Dermis microvascular lymphatic vessel endothelial cell (primary cell): ENCODE measurements around the gene WDR45B. TPM values are rescaled to one million over a fixed set of nuclear protein-coding genes. Genes with fewer than 3 reads are reported as not detected.

ENCODE experiments used
- DNase-seq, 2 donors: peaks; one replicate each; pipeline versions ENCODE4 v3.0.0 to v3.0.0-alpha.2; 2010; ENCODE audit warnings: low read depth in 2 of 2
- total RNA-seq: library from RNA; depleted of rRNA; stranded (reverse); fragments of >200 nt; gene quantifications from 2 replicates; pipeline ENCODE4 v1.2.1, GENCODE V29; 2014

Gene WDR45B
- total RNA-seq, 1 donor from 2014 or later, result 51.0 TPM

DNA sequence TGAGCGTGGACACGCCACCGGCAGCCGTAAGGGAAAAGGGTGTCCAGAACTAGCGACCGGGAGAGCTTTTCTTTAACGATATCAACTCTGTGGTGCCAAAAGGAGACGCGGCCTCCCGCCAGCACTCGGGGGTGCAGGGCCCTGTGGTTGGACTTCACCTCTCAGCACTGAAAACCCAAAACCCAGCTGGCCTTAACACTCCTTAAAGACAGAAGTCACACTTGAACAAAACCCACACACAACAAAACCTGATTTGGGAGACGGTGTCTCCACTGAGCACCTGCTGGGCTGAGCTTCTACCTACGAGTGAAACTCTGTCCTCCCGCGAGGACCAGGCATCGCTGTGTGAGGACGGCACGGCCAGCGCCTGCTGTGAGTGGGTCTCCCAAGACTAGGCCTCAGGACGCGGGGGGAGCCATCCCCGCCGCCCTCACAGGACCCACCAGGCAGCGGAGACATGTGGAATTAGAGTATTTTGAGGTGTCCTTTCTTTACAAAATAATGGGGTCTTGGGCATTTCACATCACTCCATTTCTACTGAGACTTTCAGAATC is 46.7 kb downstream of the WDR45B start:
- DNase-seq, result no peak

DNA sequence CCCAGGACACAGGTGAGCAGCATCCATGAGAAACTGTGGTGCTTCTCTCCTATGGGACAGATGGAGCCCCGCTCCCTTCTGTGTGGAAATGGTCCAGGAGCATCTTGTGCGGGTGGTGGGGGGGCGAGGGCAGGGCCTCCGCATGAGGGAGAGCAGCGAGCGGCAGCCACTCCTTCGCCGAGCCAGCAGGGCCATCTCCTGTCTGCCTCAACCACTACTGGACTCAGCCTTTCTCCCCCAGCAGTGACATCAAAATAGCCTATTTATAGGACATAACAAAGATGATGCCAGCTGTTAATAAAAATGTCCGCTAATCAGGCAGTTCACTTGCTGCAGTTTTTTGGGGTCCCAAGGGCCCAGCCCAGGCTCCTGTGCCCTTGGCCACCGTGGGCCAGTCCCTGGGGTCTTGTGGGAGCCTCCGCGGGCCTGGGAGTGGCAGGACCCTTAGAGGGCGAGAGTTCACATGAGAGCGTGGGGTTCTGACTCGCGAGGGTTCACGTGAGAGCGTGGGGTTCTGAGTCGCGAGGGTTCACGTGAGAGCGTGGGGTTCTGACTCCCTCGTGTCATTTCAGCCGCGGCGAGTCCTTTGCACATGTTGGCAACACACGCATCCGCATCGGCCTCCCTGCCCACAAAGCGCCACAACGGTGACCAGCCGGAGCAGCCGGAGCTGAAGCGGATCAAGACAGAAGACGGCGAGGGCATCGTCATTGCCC is 47.4 kb downstream of the WDR45B start:
- no peak for DNase-seq

DNA sequence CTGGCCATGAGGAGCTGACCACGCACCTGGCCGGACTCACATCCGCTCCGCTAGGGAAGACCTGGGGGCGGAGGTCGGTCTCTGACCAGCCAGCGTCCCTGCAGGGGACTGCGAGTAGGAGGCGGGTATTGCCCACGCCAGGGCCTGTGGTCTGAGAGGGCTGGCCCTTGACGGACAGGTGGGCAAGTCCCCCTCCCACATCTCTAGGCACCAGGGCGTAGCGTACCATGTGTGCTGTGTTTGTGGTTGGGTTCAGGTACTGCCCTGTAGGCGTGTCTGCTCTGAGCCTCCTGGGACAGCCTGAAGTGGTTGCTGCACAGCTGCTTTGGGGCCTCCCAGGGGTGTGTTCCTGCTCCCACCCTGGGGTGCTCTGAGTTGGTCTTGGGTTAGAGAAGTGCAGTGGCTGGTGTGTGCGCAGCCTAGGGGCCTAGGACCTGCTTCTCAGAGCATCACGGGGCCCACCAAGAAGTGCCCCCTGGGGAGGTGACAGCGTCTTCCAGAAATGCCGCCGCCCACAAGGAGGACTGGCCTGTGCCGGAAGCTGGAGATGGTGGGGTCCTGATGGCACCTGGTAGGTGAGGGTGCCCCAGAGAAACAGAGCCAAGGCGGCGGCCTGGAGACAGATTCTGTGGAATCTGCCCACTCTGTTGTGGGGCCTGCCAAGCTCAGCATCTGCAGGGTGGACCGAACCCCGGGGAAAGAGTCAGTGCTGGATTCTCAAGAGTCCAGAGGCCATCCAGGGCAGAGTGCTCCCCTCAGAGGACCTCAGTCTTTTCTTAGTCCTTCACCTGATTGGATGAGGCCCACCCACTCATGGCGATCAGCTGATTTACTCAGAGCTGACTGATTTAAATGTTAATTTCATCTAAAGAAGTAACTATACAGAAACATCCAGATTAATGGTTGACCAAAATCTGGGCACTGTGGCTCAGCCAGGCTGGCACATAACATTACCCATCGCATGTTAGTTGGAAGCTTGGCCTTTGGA is 48.3 kb downstream of the WDR45B start:
- DNase-seq, result no peak

DNA sequence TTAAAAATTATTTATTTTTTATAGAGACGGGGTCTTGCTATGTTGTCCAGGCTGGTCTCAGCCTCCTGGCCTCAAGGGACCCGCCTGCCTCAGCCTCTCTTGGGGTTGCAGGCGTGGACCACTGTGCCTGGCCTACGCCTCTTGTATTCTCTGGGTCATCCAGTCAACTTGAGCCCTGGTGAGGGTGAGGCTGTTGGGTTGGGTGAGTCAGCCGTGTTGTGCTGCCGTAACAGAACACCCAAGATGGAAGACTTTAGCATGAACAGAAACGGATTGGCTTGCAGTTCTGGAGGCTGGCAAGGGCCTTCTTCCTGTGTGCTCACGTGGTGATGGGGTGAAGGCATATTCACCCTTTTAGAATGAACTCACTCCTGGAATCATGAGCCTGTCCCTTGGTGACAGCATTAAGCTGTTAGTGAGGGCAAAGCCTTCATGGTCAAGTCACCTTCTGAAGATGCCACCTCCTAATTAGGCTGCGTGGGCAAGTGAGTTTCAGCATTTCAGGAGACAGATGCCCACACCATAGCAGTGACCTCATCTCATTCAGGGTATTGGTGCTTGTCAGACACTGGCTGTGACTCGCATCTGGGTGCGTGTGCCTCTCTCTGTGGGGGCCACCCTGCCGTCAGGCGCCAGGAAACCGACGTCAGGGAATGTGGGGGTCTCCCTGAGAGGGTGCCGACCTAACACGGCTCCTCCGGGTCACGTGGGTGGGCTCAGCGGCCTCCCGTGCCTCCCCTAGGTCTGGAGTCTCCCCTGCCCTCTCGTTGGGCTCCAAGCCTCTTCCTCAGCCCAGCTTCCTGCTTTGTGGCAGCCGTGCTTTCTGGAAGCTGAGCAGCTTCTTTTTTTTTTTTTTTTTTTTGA is 49.8 kb downstream of the WDR45B start:
- DNase-seq, result no peak

DNA sequence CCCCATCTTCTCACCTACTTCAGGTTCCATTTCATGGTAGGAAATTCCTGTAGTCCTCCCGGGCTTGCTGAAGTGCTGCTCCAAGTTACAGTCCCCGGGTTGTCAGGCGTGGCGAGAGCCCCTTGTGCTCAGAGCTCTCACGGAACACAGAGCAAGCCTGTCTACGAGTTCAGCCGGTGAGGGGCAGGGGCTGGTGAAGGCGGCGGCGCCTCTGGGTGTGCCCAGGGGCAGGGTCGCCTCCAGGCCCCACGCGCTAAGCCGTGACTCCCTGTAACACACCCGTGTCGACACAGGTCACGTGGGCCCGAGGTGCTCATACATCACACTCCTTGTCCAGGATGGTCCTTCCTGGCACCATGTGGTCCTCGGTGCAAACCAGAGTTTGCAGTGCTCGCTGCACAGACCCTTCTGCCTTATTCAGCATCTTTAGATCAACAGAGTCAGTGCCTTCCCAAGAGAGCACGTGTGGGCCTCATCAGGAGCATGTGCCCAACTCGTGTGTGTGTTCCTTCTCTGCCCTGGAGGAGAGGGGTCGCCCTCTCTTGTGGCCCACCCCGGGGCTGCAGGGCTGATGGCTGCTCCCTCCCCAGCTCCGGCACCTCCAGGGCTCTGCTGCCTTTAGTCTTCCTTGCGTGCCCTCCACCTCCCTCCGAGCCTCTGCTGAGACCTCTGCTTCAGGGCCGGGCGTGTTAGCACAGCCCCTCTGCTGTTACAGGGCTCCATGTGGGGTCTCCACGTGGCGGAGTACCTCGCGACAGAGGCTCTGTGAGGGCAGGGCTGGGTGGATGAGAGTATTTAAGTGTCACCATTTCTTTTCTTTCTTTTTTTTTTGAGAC is 51.2 kb downstream of the WDR45B start:
- DNase-seq, result no peak

DNA sequence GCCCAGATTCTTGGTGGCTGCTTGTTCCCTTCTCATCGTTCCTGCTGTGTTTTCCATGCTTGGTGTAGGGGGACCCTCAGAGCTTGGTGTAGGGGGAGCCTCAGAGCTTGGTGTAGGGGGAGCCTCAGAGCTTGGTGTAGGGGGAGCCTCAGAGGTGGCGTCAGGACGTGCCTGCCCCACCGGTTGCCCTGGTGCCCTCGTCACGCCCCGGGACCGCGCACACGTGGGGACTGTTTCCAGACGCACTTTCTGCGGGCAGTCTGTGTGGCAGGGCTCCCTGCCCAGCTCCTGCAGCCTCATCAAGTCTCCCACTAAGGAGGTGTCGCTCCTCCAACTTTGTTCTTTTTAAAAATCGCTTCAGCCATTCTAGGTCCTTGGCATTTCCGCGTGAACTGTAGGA is 51.9 kb downstream of the WDR45B start:
- no peak for DNase-seq

DNA sequence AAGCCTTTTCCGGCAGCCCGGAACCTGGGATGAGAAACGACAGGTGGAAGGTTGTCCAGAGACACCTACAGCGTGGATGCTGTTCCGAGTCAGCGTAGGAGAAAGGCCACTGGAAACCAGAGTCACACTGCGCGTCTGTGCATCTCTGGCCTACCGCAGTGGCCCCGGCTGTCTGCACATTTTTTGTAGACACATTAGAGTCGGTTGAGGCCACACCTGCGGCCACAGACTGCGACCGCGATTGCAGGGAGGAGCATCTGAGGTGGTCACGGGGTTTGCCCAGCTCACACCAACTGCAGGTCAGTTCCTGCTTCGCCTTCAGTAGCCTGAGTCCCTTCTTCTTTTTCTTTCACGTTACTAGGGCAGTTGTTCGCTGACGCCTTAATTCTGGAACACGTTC is 52.4 kb downstream of the WDR45B start:
- no peak for DNase-seq

DNA sequence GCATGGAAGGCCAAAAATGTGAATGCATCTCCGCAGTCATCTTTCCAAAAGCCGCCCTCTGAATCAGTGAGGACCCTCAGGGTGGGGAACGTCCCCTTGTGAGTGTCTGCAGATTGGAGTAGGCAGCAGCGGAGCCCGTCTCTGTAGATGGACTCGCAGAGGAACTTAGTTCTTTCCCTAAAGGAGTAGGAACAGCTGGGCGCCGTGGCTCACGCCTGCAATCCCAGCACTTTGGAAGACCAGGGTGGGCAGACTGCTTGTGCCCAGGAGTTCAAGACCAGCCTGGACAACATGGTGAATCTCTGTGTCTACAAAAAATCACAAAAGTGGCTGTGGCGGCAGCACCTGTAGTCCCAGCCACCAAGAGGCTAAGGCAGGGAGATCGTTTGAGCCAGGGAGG is 53.7 kb downstream of the WDR45B start:
- no peak for DNase-seq

DNA sequence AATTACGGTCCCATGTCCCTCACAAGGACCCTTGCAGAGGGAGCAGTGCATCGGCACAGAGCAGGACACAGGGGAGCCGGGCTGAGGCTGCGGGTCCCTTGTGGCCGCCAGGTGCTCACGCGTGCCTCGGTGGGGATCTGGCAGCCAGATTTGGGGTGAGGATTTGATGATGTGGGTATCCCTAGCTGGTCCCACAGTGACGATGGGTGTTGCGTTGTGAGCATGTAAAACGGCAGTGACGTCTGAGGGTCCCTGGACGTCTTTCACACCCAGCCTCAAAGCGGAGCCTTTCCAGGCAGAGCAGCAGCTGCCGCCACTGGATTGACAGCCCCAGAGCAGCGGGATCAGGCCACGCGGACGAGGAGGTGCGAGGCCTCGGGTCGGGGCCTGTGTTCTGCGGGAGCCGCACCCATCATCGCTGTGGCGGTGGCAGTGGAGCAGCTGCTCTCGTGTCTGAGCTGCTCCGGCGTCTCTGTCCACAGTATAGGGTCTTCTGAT is 54.6 kb downstream of the WDR45B start:
- DNase-seq, result no peak

DNA sequence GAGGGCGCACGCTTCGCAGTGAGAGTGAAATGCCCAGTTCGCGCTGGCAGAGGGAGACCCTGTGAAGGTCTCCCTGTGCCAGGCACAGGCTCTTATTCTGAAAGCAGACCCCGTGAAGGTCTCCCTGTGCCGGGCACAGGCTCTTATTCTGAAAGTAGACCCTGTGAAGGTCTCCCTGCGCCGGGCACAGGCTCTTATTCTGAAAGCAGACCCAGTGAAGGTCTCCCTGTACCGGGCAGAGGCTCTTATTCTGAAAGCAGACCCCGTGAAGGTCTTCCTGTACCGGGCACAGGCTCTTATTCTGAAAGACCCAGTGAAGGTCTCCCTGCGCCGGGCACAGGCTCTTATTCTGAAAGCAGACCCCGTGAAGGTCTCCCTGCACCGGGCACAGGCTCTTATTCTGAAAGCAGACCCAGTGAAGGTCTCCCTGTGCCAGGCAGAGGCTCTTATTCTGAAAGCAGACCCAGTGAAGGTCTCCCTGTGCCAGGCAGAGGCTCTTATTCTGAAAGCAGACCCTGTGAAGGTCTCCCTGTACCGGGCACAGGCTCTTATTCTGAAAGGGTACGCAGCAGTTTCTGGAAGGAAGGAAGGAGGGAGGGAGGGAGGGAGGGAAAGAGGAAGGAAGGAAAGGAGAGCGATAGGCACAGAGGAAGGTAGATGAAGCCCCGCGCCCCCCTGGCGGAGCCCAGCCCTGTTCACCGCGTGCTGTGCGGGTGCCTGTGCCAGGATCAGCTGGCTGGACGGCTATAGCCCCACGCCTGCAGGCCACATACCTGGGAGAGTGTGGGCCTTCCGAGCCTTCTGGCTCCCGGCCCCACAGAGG is 55.3 kb downstream of the WDR45B start:
- peak in 1 of 2 donors; percentile 70 for DNase-seq

DNA sequence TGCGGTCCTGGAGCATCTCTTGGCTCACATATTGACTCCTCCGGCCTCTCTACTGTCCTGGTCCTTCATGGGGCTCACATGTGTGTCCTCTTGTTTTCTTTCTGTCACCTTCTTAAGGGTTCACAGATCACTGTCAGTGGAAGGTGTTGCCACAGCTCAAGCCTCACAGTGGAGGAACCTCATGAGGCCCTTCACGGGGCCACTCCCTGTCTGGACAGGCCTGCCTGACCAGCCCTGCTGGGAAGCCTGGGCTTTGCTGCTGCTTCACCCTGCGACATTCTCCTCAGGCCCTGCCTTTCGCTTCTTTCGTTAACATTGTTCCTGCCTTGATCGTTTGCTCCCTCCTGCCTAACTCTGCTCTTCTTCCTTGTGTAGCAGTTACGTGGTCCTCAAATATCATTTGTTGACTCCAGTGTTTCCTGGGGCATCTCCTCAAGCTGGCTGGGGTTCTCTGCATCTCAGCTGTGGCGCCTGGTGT is 55.9 kb downstream of the WDR45B start:
- no peak for DNase-seq

DNA sequence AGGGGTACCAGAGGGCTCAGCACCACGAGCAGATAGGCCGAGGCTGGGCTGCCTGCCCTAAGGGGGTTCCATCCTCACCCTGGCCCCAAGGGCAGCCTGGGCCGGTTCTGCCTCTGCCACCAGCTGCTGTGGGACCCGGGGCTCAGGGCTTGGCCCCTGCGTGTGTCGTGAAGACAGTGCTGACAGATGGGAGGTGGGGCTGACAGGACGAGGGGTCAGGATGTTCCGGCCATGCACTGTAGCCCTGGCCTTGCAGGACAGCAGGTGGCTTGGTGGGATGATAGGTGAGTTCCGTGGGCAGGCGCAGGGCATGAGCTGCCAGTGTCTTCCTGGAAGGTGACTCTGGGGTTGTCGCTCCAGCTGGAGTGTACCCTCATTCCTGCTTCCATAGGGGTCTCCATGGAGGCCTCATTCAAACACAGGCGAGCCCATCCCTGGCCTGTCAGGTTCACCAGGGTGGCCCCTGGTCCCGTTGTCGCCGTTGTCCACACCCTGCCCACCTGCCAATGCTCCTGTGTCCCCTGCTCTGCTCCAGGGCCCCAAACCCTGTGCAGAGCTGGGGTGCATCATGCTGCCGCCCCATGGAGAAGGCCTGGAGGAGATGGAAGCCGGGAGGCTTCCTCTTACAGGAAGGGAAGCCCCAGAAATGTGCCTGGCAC is 57.2 kb downstream of the WDR45B start:
- DNase-seq, result no peak

DNA sequence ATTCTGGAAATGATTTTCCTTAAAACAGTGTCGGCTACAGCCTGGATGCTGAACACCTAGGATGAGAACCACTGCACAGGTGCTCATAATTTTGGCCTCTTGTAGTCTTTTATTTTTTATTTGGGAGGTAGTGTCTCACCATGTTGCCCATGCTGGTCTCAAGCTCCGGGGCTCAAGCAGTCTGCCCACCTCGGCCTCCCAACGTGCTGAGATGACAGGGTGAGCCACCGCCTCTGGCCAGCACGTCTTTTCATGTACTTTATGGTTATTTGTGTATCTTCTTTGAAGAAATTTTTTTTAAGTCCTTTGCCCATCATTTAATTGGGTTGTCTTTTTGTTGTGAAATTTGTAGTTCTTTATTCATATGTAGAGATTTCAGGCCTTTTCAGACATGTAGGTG is 58.0 kb downstream of the WDR45B start:
- no peak for DNase-seq

DNA sequence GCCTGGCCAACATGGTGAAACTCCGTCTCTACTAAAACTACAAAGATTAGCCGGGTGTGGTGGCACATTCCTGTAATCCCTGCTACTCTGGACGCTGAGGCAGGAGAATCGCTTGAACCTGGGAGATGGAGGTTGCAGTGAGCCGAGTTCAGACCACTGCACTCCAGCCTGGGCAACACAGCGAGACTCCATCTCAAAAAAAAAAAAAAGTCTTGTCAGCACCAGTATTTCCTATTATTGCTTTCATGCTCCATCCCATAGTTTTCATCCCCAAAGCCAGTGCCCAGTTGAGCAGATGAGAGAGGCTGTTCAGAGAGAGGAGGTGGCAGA is 58.4 kb downstream of the WDR45B start:
- DNase-seq, result no peak

DNA sequence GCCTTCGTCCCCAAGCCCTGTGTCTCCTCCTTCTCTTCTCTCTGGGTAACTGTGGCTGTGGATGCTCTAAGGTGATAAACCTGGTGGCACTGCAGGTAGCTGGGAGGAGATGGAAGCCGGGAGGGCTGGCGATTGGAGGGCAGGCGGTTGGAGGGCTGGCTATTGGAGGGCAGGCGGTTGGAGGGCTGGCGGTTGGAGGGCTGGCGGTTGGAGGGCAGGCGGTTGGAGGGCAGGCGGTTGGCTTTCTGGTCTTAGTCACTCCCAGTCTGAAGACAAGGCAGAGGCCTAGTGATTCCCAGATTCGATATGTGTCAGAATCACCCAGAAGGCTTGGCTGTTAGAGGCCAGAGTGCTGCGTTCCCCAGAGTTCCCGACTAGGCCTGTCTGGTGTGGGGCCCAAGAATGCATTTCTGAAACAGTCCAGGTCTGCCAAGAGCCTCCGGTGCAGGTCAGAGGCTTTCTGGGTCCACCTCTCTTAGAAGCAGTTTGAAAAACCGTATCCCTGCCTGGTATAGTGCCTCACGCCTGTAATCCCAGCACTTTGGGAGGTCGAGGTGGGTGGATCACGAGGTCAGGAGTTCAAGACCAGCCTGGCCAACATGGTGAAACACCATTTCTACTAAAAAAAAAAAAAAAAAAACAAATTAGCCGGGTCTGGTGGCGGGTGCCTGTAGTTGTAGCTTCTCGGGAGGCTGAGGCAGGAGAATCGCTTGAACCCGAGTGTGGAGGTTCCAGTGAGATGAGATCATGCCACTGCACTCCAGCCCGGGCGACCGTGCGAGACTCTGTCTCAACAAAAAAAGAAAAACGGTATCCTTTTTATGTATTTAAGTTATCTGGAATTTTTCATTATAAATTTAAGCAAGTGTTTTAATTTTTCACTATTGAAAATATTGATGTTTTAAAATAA is 59.7 kb downstream of the WDR45B start:
- no peak for DNase-seq

DNA sequence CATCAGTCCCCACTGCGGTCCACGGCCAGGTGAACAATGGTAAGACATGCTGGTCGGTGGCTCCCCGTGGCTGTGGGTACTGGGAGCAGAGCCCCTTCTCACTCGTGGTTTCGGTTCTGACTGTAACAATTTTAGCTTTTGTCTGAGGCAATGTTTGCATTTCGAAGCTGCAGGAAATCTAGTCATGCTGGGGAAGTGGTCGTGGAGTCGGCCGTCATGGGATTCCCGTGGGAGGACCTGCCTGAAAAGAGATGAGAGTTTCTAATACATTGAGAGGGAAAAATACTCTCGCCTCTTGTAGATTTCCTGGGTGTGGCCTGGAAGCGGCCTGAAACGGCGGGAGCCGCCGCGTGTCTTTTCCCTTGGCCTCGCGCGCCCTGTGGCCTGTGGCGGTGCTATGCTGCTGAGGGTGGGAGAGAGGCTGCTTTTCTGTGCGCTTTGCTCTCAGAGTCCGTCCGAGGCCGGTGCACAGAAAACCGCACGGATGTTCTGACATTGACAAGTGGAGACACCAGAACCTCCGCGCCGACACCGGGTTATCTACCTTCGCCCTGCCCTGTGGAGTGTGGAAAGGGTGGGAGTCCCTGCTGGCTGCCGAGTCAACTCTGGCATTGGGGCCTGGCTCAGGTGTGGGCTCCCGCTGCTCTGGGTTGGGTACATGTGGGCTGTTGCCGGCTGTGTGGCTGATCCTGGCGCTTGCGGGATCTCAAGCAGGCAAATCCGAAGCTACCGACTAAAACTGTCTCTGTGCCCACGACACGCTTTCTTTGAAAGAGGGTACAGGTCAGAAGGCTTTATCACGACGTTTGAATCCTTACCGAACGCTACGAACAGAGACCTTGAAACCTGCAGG is 60.8 kb downstream of the WDR45B start:
- DNase-seq, result peak in 1 of 2 donors; percentile 65
